ENCODE results near the gene CXXC1. TPM values are rescaled to one million over a fixed set of nuclear protein-coding genes. Genes with fewer than 3 reads are reported as not detected.

Gene CXXC1
- total RNA-seq, 1 donor from 2014 or later: 75.9 TPM

- H3K27me3 ChIP-seq: no peaks in the 10 kb centered on the region
- H3K36me3 ChIP-seq: peaks cover 56% of the 10 kb centered on the region
Observed at GRCh38 chr18:50280707-50281294, 6.7 kb downstream of the CXXC1 start.

GRCh38 chr18:50279752-50280151 is 7.7 kb downstream of the CXXC1 start:
- no peak for TF ChIP-seq CTCF (IDR thresholded peaks at IDR 0.05)
- ATAC-seq (no peak), DNase-seq (no peak)
- H3K4me3 ChIP-seq: peak overlapping the region; percentile 96
- H3K27ac ChIP-seq: no peak overlapping the region
- intact Hi-C loops (cut with DNase I): no loop called here
- H3K36me3 ChIP-seq: peaks cover 67% of the 10 kb centered on the region
- peaks cover 26% of the 10 kb centered on the region for H3K4me1 ChIP-seq
- H3K9me3 ChIP-seq: no peaks in the 10 kb centered on the region
- H3K27me3 ChIP-seq: no peaks in the 10 kb centered on the region

More at GRCh38 chr18:50280707-50281294, 6.7 kb downstream of the CXXC1 start:
- DNase-seq (no peak), ATAC-seq (no peak)
- Histone ChIP-seq H3K27ac (peak overlapping the region; percentile 94), H3K4me3 (peak overlapping the region; percentile 96), H3K4me1 (peaks cover 26% of the 10 kb centered on the region), H3K9me3 (no peaks in the 10 kb centered on the region)
- intact Hi-C loops (cut with DNase I): no loop called here
- TF ChIP-seq CTCF (IDR thresholded peaks at IDR 0.05): no peak

- H3K4me3 ChIP-seq: no peak overlapping the region
- no peaks in the 10 kb centered on the region for H3K9me3 ChIP-seq
- intact Hi-C loops (cut with DNase I): no loop called here
- no peak overlapping the region for H3K27ac ChIP-seq
- TF ChIP-seq CTCF (IDR thresholded peaks at IDR 0.05): no peak
- ATAC-seq: no peak
- H3K4me1 ChIP-seq: peaks cover 26% of the 10 kb centered on the region
- no peak for DNase-seq
- H3K36me3 ChIP-seq: peaks cover 73% of the 10 kb centered on the region
- H3K27me3 ChIP-seq: no peaks in the 10 kb centered on the region
Observed at GRCh38 chr18:50277942-50278341, 9.6 kb downstream of the CXXC1 start.

GRCh38 chr18:50276452-50276851 is 11.0 kb downstream of the CXXC1 start:
- no peaks in the 10 kb centered on the region for H3K27me3 ChIP-seq
- no peak for ATAC-seq
- TF ChIP-seq CTCF (IDR thresholded peaks at IDR 0.05): no peak
- H3K4me1 ChIP-seq: peaks cover 20% of the 10 kb centered on the region
- no peak for DNase-seq
- no peak overlapping the region for H3K4me3 ChIP-seq
- no peaks in the 10 kb centered on the region for H3K9me3 ChIP-seq
- H3K36me3 ChIP-seq: peaks cover 78% of the 10 kb centered on the region
- intact Hi-C loops (cut with DNase I): no loop called here
- no peak overlapping the region for H3K27ac ChIP-seq

- no peak overlapping the region for H3K4me3 ChIP-seq
- TF ChIP-seq CTCF (IDR thresholded peaks at IDR 0.05): no peak
- peaks cover 86% of the 10 kb centered on the region for H3K36me3 ChIP-seq
- H3K27me3 ChIP-seq: no peaks in the 10 kb centered on the region
- no peak for DNase-seq
- intact Hi-C loops (cut with DNase I): no loop called here
- no peak overlapping the region for H3K27ac ChIP-seq
- H3K4me1 ChIP-seq: peaks cover 19% of the 10 kb centered on the region
- no peak for ATAC-seq
- H3K9me3 ChIP-seq: no peaks in the 10 kb centered on the region
Observed at GRCh38 chr18:50275503-50276036, 11.9 kb downstream of the CXXC1 start.
